ENCODE results near the gene TNNT2. TPM values are rescaled to one million over a fixed set of nuclear protein-coding genes. Genes with fewer than 3 reads are reported as not detected.

The TNNT2 gene
- polyA plus RNA-seq, 10 donors = 594 to 1,015 (median 855) TPM

- no peak for DNase-seq
Measured at GRCh38 chr1:201318504-201319340, 58.8 kb downstream of the TNNT2 start.

GRCh38 chr1:201317551-201317950, 59.9 kb downstream of the TNNT2 start:
- DNase-seq = no peak

- DNase-seq = no peak
Measured at GRCh38 chr1:201316556-201316955, 60.9 kb downstream of the TNNT2 start.

- DNase-seq = no peak
Measured at GRCh38 chr1:201313086-201313485, 64.4 kb downstream of the TNNT2 start.

GRCh38 chr1:201312298-201312697, 65.2 kb downstream of the TNNT2 start:
- DNase-seq = no peak

GRCh38 chr1:201311356-201312011, 66.0 kb downstream of the TNNT2 start:
- DNase-seq = no peak

- DNase-seq = peak; percentile 34 to 80 (median 57)
Measured at GRCh38 chr1:201310986-201311355, 66.5 kb downstream of the TNNT2 start.

GRCh38 chr1:201310251-201310985, 67.1 kb downstream of the TNNT2 start:
- DNase-seq = no peak

- peak; percentile 55 to 86 (median 62) for DNase-seq
Measured at GRCh38 chr1:201309416-201309815, 68.1 kb downstream of the TNNT2 start.

Other genes starting within 250 kb of the TNNT2 start
- gene TMEM9, start 223.2 kb downstream of the TNNT2 start, polyA plus RNA-seq (ENCODE audit: insufficient read length in 10 of 10) = 10 to 100 TPM; 40.6 to 78.4 (median 58.4) TPM
- gene IGFN1, start 186.9 kb downstream of the TNNT2 start, polyA plus RNA-seq (ENCODE audit: insufficient read length in 10 of 10) = 1 to 10 TPM; 1.6 to 8.0 (median 2.9) TPM
- gene PKP1, start 94.2 kb downstream of the TNNT2 start, polyA plus RNA-seq (ENCODE audit: insufficient read length in 10 of 10) = 10 to 100 TPM in 2 of 10 donors, 1 to 10 TPM in 8; 1.4 to 49.6 (median 4.0) TPM
- gene LAD1, start 21.6 kb upstream of the TNNT2 start, polyA plus RNA-seq (ENCODE audit: insufficient read length in 10 of 10) = 10 to 100 TPM; 10.1 to 23.3 (median 11.4) TPM
- gene TNNI1, start 44.0 kb upstream of the TNNT2 start, polyA plus RNA-seq (ENCODE audit: insufficient read length in 10 of 10) = 1,000 to 10,000 TPM; 1,080 to 1,938 (median 1,572) TPM
- gene PHLDA3, start 91.5 kb upstream of the TNNT2 start, polyA plus RNA-seq (ENCODE audit: insufficient read length in 10 of 10) = 10 to 100 TPM; 13.5 to 21.7 (median 19.3) TPM
- gene CSRP1, start 129.4 kb upstream of the TNNT2 start, polyA plus RNA-seq (ENCODE audit: insufficient read length in 10 of 10) = 10 to 100 TPM; 36.7 to 51.4 (median 43.6) TPM
- 10 to 100 TPM; 16.4 to 32.6 (median 23.5) TPM for gene NAV1, start 161.4 kb upstream of the TNNT2 start, polyA plus RNA-seq (ENCODE audit: insufficient read length in 10 of 10)